Testis (tissue), 5 donors: ENCODE measurements around the gene RAPH1. TPM values are rescaled to one million over a fixed set of nuclear protein-coding genes. Genes with fewer than 3 reads are reported as not detected.

Source experiments
- DNase-seq: peaks from one replicate; pipeline ENCODE4 v3.0.0-alpha.2; 2019
- H3K27ac ChIP-seq, 2 donors: fragments of 200-600 bp; sonication (generic); one replicate each; pipeline ENCODE4 v1.5.1; 2019
- H3K27me3 ChIP-seq: fragments of 200-600 bp; sonication (generic); one replicate; pipeline ENCODE4 v1.5.1; 2019
- H3K36me3 ChIP-seq: fragments of 200-600 bp; sonication (generic); one replicate; pipeline ENCODE4 v1.5.1; 2017; ENCODE audit warnings: low read depth; ENCODE audit errors: missing control alignments
- H3K4me1 ChIP-seq: fragments of 200-600 bp; sonication (generic); one replicate; pipeline ENCODE4 v1.5.1; 2019
- H3K4me3 ChIP-seq, 2 donors: fragments of 200-600 bp; sonication (generic); one replicate each; pipeline ENCODE4 v1.5.1; 2017 to 2019
- H3K9me3 ChIP-seq: fragments of 200-600 bp; sonication (generic); one replicate; pipeline ENCODE4 v1.5.1; 2017
- POLR2A ChIP-seq: fragments of 450-650 bp; IDR thresholded peaks from one replicate; pipeline ENCODE4 v1.6.1; 2017; ENCODE audit warnings: antibody characterized with exemption, mild to moderate bottlenecking, moderate library complexity
- WGBS, 2 donors: methylation state at CpG; one replicate each; pipeline ENCODE4 v1.1.5; 2018; 5-methylcytosine and 5-hydroxymethylcytosine counted together
- intact Hi-C: fragments of 100-400 bp; cut with DNase I; formaldehyde crosslinking; loops from one replicate; pipeline ENCODE4 v1.15.1; 2023; ENCODE audit warnings: low total_unique reads
- long read RNA-seq, 2 donors: transcript quantifications; one replicate each; lab custom pipeline, GENCODE V29; 2026
- polyA plus RNA-seq: library from polyadenylated mRNA; stranded (reverse); fragments of 350-450 nt; fragmentation: Illumina TruSeq; extraction: RNeasy Lipid Tissue Mini Kit (QIAGEN cat#74804); gene quantifications from one replicate; pipeline ENCODE4 v1.2.3, GENCODE V29; 2014; ENCODE audit warnings: low read depth, low replicate concordance; ENCODE audit not compliant: insufficient read depth
- total RNA-seq, 2 donors: library from RNA; depleted of rRNA; stranded (reverse); fragments of >200 nt; gene quantifications; one replicate each; pipeline ENCODE4 v1.2.3, GENCODE V29; 2016
- TF ChIP-seq, protein P1 (sequence below), 3 experiments: fragments of 450-650 bp in 2 of 3; fragments of 200-600 bp in 1 of 3; sonication (generic) in 1 of 3; IDR thresholded peaks; one replicate each; pipeline ENCODE4 v1.5.1; 2016 to 2019; ENCODE audit warnings: antibody characterized with exemption in 3 of 3, mild to moderate bottlenecking in 2 of 3, moderate library complexity in 1 of 3

RAPH1 gene, protein sequence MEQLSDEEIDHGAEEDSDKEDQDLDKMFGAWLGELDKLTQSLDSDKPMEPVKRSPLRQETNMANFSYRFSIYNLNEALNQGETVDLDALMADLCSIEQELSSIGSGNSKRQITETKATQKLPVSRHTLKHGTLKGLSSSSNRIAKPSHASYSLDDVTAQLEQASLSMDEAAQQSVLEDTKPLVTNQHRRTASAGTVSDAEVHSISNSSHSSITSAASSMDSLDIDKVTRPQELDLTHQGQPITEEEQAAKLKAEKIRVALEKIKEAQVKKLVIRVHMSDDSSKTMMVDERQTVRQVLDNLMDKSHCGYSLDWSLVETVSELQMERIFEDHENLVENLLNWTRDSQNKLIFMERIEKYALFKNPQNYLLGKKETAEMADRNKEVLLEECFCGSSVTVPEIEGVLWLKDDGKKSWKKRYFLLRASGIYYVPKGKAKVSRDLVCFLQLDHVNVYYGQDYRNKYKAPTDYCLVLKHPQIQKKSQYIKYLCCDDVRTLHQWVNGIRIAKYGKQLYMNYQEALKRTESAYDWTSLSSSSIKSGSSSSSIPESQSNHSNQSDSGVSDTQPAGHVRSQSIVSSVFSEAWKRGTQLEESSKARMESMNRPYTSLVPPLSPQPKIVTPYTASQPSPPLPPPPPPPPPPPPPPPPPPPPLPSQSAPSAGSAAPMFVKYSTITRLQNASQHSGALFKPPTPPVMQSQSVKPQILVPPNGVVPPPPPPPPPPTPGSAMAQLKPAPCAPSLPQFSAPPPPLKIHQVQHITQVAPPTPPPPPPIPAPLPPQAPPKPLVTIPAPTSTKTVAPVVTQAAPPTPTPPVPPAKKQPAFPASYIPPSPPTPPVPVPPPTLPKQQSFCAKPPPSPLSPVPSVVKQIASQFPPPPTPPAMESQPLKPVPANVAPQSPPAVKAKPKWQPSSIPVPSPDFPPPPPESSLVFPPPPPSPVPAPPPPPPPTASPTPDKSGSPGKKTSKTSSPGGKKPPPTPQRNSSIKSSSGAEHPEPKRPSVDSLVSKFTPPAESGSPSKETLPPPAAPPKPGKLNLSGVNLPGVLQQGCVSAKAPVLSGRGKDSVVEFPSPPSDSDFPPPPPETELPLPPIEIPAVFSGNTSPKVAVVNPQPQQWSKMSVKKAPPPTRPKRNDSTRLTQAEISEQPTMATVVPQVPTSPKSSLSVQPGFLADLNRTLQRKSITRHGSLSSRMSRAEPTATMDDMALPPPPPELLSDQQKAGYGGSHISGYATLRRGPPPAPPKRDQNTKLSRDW
- total RNA-seq (10 to 100 TPM; 31.1 to 36.5 TPM), polyA plus RNA-seq (22.1 TPM)
- long read RNA-seq, donor 1, full-length matches to known transcripts: 1 of 62 reads
- long read RNA-seq, donor 1, partial matches to known transcripts: 47 of 62 reads
- long read RNA-seq, donor 1, other reads (novel, unspliced or antisense): 14 of 62 reads
- long read RNA-seq, donor 2: 0 reads

DNA sequence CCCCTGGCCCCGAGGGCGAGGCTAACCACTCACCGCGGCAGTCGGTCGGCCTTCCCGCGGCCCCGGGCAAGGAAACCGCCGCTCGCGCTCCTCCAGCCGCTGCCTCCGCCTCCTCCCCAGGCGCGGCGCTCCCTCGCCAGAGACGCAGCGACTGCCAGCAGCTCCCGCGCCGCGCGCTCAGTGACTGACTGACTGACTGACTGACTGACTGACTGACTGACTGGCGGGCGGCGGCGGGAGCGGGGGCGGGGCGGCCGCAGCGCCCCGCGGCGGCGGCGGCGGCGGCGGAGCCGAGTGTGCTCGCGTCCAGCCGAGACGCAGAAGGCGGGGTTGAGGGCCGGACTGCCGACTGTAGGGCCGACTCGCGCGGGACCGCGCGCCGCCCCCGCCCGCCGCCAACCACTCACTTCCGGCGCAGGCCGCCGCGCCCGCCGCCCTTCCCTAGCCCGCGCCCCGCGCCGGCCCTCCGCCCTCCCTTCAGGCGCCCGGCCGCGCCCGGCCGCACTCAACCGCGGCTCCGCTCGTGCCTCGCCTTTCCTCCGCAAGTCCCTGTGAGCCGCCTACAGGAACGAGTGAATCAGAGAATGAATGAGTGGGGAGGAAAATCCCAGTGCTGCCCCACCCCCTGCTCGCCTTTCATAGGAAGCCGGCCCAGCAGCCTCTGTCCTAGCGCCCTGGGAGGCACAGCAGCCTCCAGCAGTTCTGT, at the start of gene RAPH1:
Gene RAPH1 (minus strand): TSS at position 224 of the 706 bp plus-strand sequence. CDS start 39,948 bp downstream, outside the sequence.
- H3K27me3 ChIP-seq: no peaks in the 10 kb centered on the region
- 0% methylated on average over 6 to 63 of the region's 92 CpGs for WGBS, 2 donors
- H3K36me3 ChIP-seq: no peaks in the 10 kb centered on the region
- peak within 1 kb of the TSS; percentile 94 to 95 for H3K27ac ChIP-seq
- TF ChIP-seq POLR2A: no peak
- TF ChIP-seq, protein P1, sequence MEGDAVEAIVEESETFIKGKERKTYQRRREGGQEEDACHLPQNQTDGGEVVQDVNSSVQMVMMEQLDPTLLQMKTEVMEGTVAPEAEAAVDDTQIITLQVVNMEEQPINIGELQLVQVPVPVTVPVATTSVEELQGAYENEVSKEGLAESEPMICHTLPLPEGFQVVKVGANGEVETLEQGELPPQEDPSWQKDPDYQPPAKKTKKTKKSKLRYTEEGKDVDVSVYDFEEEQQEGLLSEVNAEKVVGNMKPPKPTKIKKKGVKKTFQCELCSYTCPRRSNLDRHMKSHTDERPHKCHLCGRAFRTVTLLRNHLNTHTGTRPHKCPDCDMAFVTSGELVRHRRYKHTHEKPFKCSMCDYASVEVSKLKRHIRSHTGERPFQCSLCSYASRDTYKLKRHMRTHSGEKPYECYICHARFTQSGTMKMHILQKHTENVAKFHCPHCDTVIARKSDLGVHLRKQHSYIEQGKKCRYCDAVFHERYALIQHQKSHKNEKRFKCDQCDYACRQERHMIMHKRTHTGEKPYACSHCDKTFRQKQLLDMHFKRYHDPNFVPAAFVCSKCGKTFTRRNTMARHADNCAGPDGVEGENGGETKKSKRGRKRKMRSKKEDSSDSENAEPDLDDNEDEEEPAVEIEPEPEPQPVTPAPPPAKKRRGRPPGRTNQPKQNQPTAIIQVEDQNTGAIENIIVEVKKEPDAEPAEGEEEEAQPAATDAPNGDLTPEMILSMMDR (IDR thresholded peaks at IDR 0.05): no peak
- H3K4me3 ChIP-seq: peak within 1 kb of the TSS; percentile 84 to 97
- peaks cover 17% of the 10 kb centered on the region for H3K4me1 ChIP-seq
- peak; percentile 90 for DNase-seq
- intact Hi-C loops: no loop called here
- H3K9me3 ChIP-seq: no peaks in the 10 kb centered on the region

DNA sequence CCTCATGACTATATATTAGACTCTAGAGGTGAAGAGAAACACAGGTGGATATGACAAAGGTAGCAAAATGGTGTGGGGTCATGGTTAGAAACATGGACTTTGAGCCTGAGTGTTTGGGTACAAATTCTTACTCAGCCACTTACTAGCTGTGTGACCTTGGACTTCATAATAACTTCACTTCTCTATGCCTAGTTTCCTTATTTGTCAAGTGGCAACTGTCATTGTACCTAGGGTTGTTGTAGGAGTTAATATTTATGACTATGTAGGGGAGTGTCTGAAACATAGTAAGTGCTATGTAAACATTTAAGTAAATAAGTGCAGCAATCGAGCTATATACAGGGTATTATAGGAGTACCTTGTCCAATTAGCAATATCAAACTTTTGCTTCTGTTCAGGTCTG, 49.7 kb upstream of the RAPH1 start:
- intact Hi-C loops: no loop called here
- 89 to 90% methylated on average over 1 of the region's 1 CpG for WGBS, 2 donors

DNA sequence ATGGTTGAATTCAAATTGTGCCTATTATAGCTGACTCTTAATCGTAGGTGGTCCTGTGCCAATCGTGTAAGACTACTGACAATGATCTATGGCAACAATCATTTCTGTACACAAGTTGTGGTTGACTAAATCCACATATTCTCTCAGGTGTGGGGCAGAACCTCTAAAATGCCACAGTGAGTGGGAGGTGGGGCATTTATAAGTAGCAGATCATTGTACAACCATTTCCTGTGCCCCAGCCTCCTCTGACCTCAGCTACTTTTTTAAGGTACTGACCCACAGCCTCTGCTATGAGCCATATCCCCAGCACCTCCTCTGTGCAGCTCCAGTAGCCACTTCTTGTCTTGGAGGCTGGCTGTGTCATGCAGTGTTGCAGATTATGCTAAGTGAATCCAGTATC, 48.6 kb upstream of the RAPH1 start:
- intact Hi-C loops: no loop called here
- H3K9me3 ChIP-seq: no peaks in the 10 kb centered on the region
- H3K4me1 ChIP-seq: no peaks in the 10 kb centered on the region
- no peak for DNase-seq
- WGBS, 2 donors: 83 to 87% methylated on average over 2 of the region's 2 CpGs
- no peaks in the 10 kb centered on the region for H3K27me3 ChIP-seq
- TF ChIP-seq POLR2A: no peak
- TF ChIP-seq, protein P1 (IDR thresholded peaks at IDR 0.05): no peak
- H3K4me3 ChIP-seq: no peak overlapping the region
- no peak overlapping the region for H3K27ac ChIP-seq
- no peaks in the 10 kb centered on the region for H3K36me3 ChIP-seq

More for the DNA sequence above, 49.7 kb upstream of the RAPH1 start:
- Histone ChIP-seq H3K36me3 (no peaks in the 10 kb centered on the region), H3K4me3 (no peak overlapping the region), H3K27ac (no peak overlapping the region), H3K9me3 (no peaks in the 10 kb centered on the region), H3K27me3 (no peaks in the 10 kb centered on the region), H3K4me1 (no peaks in the 10 kb centered on the region)
- no peak for DNase-seq
- TF ChIP-seq, protein P1 (IDR thresholded peaks at IDR 0.05): no peak
- no peak for TF ChIP-seq POLR2A
